ENCODE results near the gene ALDH1A2.
"Not testable (repeated sequence)": the region's sequence is repeated elsewhere in the genome, so short reads cannot be mapped to it uniquely, and the experiment has no call there.

ALDH1A2 gene

DNA sequence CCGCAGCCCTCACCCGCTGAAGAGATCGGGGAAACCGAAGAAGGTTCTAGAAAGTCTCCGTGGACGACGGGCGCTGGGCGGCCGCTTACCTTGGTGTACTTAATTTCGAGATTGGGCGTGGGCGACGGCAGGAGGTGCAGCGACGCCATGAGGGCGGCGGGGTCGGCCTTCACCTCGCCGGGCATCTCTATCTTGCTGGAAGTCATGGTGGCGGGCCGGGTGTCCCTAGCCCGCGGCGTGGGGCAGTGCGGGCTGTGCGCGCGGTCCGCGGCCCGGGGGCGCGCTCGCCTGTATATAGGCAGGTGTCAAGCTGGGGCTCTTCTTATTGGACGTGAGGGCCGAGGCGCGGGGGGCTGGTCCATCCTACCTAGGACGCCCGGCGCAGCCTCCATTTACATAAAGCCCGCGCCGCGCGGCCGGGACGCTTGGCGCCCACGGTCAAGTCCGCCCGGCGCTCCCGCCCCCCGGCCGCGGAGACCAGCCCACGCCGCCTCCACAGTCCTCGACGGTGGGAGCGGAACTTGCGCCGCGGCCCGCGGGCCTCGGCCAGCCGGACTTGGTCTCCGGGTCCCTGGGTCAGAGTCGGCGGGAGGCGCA is at the start of gene ALDH1A2:
Gene ALDH1A2, minus strand, starts transcription at position 267 of the 597 bp plus-strand sequence. Its CDS starts 61 bp downstream, at position 206.
- no peak for DNase-seq

DNA sequence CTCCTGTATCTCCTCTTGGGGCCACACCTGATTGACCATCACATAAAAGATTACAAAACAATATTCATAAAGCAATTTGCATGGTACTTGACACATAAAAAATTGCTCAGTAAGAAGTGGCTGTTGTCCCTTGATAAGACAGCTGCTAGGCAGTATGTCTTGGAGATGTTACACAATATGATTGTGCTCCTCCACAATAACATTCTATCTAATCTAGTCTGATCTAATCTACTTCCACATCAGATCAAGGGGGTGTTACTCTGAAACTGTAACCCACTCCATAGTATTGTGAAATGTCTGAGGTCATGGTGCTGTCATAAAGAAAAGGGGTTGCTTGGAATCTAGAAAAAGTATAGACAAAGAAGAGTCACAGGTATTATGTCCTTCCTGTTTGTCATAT is 49.3 kb upstream of the ALDH1A2 start:
- no peak for DNase-seq

DNA sequence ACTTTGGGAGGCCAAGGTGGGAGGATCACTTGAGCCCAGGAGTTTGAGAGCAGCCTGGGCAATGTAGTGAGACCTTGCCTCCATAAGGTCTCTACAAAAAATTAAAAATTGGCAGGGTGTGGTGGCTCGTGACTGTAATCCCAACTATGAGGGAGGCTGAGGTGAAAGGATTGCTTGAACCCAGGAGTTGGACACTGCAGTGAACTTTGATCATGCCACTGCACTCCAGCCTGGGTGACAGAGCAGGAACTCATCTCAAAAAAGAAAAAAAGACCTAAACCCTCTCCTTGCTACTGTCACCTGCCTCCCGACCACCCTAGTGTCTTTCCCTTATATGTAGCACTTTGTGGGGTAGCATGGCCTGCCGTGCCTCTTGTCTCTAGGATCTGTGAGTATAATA is 48.9 kb upstream of the ALDH1A2 start:
- DNase-seq, result no peak

DNA sequence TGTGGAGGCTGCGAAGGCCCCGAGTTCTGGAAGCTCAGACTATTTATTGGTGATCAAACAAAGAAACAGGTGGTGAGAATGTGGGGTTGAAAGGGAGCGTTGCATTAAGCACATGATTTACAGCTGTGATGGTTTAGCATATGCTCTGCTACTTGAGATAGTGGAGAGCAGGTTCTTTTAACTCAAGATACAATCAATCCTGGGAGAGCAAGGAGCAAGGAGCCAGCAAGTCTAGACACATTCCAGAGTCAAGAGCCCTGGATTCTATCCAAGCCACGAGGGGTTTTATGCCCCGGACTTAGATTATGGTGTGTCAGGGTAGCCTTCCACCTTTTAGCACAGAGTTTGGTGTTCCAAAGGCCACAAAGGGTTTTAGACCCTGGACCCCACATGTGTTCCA is 47.8 kb upstream of the ALDH1A2 start:
- not testable (repeated sequence) for DNase-seq

DNA sequence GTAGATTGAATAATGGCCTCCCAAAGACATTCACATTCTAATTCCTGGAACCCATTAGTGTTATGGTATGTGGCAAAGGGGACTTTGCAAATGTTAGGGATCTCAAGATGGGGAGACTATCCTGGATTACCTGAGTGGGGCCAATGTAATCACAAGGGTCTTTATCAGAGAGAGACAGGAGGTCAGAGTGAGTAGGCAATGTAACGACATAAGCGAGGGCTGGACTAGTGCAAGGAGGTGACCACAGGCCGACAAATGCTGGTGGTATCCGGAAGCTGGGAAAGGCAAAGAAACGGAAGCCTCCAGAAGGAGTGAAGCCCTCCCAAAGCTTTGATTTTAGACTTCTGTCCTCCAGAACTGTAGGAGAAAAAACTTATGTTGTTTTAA is 46.2 kb upstream of the ALDH1A2 start:
- DNase-seq, result no peak

DNA sequence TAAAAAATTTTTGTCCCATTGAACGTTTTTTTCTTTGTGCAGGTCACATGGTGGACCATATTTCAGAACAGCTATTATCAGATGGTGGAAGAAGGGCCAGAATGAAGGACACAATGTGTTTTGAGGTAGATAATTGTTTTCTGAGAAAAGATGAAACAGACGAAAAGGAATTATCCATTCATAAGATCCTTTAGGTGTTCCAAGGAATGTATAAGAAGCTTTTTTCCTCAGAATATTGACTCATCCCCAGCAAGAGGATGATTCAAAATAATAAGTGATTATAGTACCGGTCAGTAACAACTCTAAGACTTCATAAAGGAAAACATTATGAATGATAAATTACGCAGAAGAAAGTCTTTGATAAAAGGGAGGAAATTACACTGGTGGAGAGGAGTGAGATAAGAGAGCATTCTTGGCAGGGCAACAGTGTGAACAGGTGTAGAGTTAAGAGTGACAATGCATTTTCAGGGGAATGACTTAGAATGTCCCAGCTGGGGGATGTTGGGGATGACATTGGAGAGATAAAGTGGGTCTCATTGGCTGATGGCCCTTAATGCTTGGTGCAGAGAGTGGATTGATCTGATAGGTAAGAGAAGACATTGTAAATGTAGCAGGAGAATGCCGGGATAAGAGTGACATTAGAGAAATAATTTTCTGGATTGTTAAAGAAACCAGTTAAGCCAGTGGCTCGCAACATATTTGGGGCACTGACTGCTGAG is 45.6 kb upstream of the ALDH1A2 start:
- no peak for DNase-seq

DNA sequence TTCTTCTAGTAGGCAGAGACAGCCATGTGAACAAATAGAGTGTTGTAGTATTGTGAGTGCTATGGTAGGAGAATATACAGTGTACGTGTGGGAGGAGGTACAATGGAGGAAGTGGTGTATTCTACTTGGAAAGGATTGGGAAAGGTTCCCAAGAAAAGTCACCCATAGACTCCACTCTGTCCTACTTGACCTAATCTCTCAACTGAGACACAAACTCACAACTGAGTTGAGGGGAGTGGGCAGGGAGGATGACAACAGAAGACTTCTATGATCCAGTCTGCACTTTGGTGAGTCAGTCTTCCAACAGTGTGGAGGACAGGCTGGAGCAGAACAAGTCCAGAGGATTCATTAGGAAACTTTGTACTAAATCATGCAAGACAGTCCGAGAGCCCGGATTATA is 43.9 kb upstream of the ALDH1A2 start:
- DNase-seq, result no peak

DNA sequence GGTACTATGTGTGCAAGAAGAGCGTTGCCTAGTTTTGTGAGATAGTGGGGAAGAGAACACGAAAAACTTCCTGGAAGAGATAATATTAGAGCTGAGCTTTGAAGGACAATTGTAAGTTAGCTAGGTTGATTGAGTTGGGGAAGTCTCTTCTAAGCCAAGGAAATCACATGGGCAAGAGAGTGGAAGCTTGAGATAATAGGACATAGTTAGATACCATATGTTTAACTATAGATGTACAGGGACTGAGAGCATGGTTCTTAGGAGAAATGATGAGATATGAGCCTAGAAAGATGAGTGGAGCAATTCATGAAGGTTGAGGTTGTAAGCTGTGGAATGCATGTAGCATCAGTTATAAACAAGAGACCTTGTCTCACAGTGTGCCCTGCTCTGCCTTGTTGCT is 42.6 kb upstream of the ALDH1A2 start:
- DNase-seq, result no peak

DNA sequence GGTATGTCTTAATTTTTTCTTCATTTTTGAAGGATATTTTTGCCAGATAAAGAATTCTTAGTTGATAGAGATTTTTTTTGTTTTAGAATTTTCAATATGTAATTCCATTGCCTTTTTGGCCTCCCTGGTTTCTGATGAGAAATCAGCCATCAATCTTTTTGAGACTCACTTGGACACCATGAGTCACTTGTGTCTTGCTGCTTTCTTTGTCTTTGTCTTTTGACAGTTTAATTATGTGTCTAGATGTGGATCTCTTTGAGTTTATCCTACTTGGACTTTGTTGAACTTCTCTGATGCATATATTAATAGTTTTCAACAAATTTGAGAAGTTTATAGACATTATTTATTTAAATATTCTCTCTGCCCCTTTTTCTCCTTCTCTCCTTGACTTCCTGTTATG is 38.0 kb upstream of the ALDH1A2 start:
- DNase-seq, result no peak

DNA sequence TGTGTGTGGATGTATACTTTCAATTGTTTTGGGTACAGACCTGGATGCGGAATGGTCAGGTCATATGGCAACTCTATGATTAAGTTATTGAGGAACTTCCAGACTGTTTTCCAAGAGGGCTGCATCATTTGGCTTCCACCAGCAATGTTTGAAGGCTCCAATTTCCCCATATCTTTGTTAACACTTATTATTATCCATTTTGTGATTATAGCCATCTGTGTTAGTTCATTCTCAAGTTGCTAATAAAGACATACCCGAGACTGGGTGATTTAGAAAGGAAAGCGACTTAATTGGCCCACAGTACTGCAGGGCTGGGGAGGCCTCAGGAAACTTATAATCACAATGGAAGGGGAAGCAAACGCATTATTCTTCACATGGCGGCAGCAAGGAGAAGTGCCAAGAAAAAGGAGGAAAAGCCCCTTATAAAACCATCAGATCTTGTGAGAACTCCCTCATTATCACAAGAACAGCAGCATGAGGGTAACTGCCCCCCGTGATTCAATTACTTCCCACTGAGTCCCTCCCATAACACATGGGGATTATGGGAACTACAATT is 31.1 kb upstream of the ALDH1A2 start:
- no peak for DNase-seq

DNA sequence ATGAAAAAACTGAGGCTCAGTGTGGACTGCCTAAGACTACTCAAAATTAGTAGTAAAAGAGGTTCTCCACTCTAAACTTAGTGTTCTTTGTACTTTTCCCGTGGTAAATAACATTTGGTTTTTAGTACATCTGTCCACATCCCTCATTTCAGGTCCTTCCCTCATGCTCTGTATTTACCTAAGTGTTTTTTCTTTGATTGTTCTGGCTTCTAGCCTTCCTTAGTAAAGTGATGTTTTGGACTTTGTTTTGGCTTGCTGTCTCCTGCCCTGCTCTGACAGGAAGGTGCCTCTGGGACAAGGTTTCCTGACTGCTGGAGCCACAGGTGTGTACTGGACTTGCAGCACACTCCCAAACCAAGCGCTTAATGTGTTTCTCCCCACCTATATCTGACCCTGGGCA is 29.9 kb upstream of the ALDH1A2 start:
- DNase-seq, result no peak

DNA sequence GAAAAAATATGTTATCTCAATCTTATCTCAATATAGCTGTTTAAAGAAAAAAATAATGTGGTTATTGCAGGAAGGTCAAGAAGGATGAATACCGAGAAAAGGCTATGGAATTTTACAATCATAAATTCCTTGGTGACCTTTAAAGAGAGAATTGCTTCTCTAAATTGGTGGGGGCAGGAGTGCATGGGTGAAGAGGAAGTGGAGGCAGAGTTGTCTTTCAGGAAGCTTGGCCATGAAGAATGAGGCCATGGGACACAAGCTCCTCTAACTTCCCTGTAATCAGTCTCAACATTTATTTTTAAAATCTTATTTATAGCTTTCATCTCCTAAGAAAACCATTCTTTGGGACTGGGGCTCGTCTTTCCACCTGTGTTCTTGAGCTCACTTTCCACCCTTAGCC is 22.4 kb upstream of the ALDH1A2 start:
- no peak for DNase-seq

DNA sequence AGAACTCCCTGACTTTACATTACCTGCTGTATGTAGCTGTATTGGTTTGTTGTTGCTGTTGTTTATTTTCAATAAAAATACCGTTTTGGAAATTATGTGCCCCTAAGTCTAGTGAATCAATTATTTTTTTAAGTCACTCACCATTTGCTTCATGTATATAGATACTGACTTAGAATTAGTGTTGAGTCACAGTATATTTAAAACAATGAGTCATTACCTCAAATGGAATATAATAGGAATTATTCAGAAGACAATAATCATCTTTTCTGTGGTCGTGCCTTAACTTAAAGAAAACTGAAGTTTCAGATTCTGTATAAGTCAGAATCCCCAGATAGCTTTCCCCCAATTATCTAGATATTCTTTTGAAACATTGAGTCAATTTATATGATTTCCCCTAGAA is 21.0 kb upstream of the ALDH1A2 start:
- no peak for DNase-seq

DNA sequence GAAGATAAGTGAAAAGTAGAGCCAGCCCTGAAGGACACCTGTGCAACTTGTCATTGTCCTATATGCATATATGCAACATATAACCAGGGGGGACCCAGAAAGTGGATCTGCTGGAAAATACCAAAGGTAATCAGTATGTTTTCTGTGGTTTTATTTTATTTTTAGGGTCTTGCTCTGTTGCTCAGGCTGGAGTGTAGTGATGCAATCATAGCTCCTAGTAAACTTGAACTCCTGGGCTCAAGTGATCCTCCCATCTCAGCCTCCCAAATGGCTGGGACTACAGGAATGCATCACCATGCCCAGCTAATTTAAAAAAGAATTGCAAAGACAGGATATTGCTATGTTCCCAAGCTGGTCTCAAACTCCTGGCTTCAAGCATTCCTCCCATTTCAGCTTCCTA is 18.0 kb upstream of the ALDH1A2 start:
- no peak for DNase-seq

DNA sequence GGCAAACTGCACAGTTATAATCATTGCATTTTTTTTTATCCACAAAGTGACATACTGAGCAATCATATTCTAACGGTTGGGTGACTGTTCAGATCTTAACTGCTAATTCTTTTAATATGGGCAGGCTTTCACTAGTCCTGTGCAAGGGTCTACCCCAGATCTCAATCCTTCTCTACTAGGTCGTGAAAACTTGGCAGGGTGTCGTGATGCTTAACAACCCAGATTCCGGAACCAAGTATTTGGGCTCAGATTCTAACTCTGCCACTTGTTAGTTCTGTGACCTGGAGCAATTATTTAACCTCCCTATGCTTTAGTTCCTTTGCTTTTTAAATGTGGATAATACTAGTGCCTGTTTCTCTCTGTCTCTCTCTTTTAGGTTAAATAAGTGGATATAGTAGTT is 16.4 kb upstream of the ALDH1A2 start:
- DNase-seq, result no peak

DNA sequence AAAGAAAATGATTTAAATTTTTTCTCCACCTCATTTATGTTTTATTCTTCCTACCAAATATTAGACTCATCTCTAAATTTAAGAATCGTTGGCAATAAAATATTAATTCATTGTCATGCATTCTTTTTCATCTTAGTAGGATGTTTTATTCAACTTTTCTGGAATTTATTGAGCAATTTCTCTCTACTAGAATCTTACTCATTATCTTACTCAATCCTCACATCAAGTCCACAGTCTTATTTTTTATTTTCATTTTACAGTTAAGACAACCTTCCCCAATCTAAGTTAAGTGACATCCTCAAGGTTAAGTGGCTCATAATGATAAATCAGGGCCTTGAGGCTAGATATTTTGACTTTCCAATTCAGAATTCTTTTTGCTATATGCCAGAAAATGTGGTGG is 15.9 kb upstream of the ALDH1A2 start:
- DNase-seq, result no peak

DNA sequence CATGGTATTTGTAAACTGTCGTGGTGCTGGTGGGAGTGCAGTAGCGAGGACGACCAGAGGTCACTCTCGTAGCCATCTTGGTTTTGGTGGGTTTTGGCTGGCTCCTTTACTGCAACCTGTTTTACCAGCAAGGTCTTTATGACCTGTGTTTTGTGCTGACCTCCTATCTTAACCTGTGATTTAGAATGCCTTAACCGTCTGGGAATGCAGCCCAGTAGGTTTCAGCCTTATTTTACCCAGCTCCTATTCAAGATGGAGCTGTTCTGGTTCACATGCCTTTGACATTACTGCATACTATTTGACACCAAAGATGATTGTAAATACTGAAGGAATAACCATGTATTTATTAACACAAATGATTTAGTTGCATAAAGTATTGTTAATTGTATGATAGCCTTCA is 15.4 kb upstream of the ALDH1A2 start:
- DNase-seq, result not testable (repeated sequence)

DNA sequence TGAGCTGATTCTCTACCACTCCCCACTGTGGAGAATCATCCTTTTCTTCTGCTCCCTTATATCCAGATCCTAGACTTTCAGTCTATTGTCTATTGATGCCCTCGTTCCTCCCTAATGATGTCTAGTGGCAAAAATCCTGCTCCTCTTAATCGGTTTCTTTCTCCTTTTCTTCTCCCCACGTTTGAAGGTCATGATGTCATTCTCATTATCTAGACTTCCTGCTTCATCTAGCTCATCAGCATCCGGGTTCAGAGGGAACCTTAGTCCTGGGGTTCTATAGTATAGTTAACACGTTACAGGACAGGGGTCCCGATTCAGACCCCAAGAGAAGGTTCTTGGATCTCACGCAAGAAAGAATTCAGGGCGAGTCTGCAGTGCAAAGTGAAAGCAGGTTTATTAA is 14.9 kb upstream of the ALDH1A2 start:
- no peak for DNase-seq

DNA sequence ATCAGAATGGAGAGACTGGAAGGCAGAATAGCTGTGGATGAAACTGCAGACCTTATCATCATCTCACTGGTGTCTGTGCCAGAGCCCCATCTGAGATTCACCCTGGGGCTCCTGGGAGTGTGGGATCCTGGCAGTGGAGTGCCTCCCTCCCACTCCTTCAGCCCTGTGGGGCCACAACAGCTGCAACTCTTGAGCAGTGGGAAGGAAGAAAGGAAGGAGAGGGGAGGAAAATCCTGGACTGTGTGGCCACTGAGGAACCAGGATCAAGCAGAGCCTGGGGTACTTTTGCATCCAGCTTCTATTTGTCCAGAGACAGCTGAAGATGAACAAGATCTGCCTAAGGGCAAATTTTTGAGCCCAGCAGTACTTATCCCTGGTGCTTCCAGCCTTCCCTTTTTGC is 13.1 kb upstream of the ALDH1A2 start:
- no peak for DNase-seq

DNA sequence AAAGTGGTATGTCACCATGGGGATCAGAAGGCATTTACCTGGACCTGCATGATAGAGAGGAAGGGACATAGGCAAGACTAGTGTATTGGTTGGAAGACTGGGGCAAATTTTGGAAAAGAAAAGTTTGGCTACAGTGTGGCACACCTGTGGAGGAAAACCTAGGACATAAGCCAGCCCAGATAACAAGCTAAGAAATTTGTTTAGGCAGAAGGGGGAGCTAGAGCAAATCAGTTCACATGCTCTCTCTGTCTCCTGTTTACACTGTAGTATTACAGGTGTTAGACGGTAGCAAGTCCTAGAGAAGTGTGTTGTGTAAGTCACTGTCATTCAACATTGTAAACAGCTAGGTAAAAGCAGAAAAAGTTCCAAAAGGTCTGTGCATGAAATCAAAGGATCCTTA is 11.9 kb upstream of the ALDH1A2 start:
- no peak for DNase-seq

DNA sequence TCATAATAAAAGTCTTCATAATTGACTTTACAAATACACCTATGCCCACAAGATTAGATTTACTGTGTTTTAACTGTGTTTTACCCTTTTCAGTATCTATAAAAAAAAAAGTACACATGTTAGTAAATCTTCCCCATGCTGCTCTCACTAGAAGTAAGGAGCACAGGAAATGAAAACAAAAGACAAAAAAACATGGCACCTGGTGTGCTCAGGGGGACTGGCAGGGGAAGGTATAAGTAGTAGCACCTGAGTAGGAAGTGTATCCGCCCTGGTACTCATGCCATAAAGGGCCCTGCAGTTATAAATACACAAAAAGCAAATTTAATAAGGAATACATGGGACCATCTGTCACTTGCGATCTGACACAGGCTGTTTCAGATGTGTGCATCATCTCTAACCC is 8.9 kb upstream of the ALDH1A2 start:
- no peak for DNase-seq

DNA sequence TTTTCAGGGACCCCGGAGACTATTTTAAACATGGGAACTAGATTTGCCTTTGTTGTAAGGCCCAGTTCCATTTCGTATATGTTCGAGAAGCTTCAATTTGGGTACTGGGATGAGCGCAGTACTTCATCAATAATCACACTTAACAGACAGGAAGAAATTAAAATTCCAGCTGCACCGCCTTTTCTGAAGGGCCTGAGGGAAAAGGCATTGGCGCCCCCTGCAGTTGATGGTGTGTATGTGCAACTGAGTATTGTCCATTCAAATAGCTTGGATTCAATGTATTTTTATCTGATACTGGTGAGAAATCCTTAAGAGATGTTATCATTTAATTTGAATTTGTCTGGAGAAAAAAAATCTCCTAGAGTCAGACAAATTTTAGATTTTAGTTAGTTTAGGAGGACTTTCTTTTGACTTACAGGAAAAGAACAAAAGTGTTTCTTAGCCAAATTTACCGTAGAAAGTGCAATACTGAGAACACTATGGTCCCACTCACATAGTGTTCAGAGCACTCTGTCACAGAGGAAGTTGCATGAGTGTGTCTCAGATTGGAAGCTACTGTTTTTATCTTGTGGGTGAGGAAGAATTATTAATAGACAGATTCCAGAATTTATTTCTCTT is 5.4 kb upstream of the ALDH1A2 start:
- peak; percentile 19 for DNase-seq

DNA sequence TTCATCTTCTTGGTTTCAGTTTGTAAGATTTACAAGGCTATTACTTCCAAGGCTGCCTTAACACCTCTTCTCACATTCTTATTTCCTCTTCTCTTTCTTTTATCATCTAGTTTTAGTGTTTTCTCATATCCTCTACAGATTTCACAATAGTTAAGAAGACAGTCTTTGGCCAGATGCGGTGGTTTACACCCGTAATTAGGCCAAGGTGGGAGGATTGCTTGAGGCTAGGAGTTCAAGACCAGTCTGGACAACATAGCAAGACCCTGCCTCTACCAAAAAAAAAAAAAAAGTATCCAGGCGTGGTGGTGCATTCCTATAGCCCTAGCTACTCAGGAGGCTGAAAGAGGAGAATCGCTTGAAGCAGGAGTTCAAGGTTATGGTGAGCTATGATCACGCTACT is 3.5 kb upstream of the ALDH1A2 start:
- DNase-seq, result no peak

Data from NK-92 treated with Interleukin-12 subunit alpha and Interleukin-12 subunit beta, amount 100 ng/mL, for 24 hours (cell line).